ENCODE results near the gene OR3A3.
"Not testable (repeated sequence)": the region's sequence is repeated elsewhere in the genome, so short reads cannot be mapped to it uniquely, and the experiment has no call there.

OR3A3 gene

DNA sequence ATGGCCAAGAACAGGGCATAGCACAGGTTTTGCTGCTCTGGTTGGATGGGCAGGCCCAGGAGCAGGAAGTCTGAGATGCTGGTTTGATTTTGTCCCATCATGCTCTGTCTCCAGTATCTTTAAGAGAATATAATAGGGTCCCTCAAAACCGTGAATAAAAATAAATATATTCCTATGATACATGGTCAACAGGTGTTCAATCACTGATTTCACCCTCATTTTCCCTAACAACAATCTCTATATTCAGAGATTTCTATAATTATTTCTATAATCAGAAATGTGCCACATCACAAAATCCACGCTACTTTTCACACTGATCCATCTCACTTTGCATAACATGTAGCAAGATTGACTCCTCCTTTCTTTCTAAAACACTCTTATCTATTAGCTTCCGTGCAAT is 22.6 kb downstream of the OR3A3 start, which contains the start of gene OR1E2:
TSS of gene OR1E2 (minus strand) at position 101 of the 400 bp plus-strand sequence. CDS start at position 101, 0 bp downstream.
- TF ChIP-seq, protein P1, sequence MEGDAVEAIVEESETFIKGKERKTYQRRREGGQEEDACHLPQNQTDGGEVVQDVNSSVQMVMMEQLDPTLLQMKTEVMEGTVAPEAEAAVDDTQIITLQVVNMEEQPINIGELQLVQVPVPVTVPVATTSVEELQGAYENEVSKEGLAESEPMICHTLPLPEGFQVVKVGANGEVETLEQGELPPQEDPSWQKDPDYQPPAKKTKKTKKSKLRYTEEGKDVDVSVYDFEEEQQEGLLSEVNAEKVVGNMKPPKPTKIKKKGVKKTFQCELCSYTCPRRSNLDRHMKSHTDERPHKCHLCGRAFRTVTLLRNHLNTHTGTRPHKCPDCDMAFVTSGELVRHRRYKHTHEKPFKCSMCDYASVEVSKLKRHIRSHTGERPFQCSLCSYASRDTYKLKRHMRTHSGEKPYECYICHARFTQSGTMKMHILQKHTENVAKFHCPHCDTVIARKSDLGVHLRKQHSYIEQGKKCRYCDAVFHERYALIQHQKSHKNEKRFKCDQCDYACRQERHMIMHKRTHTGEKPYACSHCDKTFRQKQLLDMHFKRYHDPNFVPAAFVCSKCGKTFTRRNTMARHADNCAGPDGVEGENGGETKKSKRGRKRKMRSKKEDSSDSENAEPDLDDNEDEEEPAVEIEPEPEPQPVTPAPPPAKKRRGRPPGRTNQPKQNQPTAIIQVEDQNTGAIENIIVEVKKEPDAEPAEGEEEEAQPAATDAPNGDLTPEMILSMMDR (IDR thresholded peaks at IDR 0.05; ENCODE audit: low read depth, low read length) = no peak
- Histone ChIP-seq H3K36me3 (no peaks in the 10 kb centered on the region), H3K27ac (no peak within 1 kb of the TSS), H3K27me3 (ENCODE audit: insufficient read depth, low read depth, severe bottlenecking) (no peaks in the 10 kb centered on the region), H3K9me3 (ENCODE audit: severe bottlenecking) (no peaks in the 10 kb centered on the region), H3K4me3 (ENCODE audit: low read depth, low read length) (no peak within 1 kb of the TSS)
- DNase-seq = no peak

DNA sequence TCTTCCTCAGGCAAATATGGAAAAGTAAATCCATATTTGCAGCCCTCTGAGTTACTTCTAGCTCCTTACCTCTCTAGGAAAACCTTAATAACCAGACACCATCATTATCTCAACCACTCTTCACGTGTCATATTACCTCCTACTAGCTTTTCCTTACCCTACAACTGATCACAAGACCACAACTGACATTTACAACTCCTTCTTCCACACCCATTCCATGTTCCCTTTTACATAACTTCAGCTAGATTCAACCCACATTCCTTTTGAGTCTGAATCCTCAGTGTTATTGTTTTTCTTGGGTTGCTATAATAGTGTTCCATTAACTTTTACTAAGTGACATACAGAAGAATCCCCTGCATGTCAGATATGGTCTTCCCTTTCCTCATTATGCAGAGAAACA is 27.2 kb downstream of the OR3A3 start:
- TF ChIP-seq, protein P1 (IDR thresholded peaks at IDR 0.05; ENCODE audit: low read depth, low read length) = no peak
- Histone ChIP-seq H3K4me3 (ENCODE audit: low read depth, low read length) (no peak overlapping the region), H3K27me3 (ENCODE audit: insufficient read depth, low read depth, severe bottlenecking) (no peaks in the 10 kb centered on the region)

DNA sequence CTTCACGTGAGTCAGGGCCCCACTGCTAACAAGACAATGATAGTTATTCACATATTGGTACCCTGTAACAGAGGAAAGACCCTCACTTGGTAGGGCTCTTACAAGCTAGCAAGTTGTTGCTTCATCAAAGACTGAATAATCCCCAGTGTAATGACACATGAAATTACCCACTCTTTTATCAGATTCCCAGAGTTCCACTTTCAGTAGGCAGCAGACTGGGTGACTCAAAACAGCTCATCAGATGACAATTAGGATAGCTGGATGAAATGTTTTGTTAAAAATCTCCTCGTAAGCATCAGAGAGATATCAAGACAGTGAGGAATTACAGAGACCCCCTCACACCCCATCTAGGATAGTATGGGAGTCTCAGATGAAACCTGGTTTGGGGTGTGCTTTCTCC is 29.3 kb downstream of the OR3A3 start:
- no peak overlapping the region for H3K27ac ChIP-seq
- peaks cover 3% of the 10 kb centered on the region for H3K27me3 ChIP-seq (ENCODE audit: insufficient read depth, low read depth, severe bottlenecking)
- no peaks in the 10 kb centered on the region for H3K9me3 ChIP-seq (ENCODE audit: severe bottlenecking)
- TF ChIP-seq, protein P1 (IDR thresholded peaks at IDR 0.05; ENCODE audit: low read depth, low read length) = no peak
- no peak overlapping the region for H3K4me3 ChIP-seq (ENCODE audit: low read depth, low read length)
- no peak for DNase-seq
- no peaks in the 10 kb centered on the region for H3K36me3 ChIP-seq

More for the DNA sequence above, 27.2 kb downstream of the OR3A3 start:
- Histone ChIP-seq H3K27ac (no peak overlapping the region), H3K36me3 (no peaks in the 10 kb centered on the region), H3K9me3 (ENCODE audit: severe bottlenecking) (no peaks in the 10 kb centered on the region)
- DNase-seq = no peak

DNA sequence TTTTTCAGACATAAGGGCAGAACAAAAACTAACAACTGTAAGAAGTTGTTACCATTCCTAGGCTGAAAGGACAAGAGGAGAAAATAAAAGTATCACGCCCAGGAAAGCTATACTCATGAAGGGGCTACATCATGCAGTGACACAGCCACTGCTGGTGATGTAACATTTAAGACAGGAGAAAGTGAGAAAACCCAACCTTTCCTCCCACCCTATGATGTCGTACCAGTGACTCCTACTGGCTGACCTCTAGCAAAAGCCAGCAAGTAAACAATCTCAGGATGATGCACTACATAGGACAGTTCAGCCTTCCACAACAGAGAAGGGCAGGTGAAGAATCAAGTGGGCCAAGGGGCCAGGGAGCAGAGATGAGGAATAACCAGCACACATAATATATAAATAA is 36.5 kb downstream of the OR3A3 start:
- Histone ChIP-seq H3K9me3 (ENCODE audit: severe bottlenecking) (no peaks in the 10 kb centered on the region), H3K36me3 (no peaks in the 10 kb centered on the region), H3K4me3 (ENCODE audit: low read depth, low read length) (no peak overlapping the region), H3K27me3 (ENCODE audit: insufficient read depth, low read depth, severe bottlenecking) (peaks cover 3% of the 10 kb centered on the region), H3K27ac (no peak overlapping the region)
- DNase-seq = peak; percentile 15
- TF ChIP-seq, protein P1 (IDR thresholded peaks at IDR 0.05; ENCODE audit: low read depth, low read length) = peak; percentile 56

DNA sequence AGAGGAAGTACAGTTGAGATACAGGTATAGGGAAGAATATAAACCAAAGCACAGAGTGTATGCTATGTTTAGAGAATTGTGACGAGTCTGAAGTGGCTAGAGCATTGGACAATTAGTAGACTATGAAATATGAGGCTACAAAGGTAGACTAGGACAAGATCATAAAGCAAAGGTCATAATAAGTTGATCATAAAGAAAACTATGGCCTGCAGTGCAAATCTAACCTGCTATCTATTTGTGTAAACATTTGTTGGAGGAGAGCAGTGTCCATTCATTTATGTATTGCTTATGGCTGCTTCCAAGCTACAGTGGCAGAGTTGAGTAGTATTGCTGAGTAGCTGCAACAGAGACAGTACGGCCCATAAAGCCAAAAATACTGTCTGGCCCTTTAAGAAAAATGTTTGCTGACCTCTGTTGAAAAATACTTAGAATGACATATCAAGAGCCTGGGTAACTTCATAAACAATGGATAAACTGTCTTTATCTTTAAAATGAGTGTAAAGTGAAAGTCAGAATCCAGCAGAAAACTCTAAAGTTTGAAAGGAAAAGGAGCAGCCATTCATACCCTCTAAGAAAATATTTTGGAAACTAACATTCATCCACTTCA is 37.0 kb downstream of the OR3A3 start:
- TF ChIP-seq, protein P1 (IDR thresholded peaks at IDR 0.05; ENCODE audit: low read depth, low read length) = no peak
- H3K27me3 ChIP-seq (ENCODE audit: insufficient read depth, low read depth, severe bottlenecking) = peaks cover 3% of the 10 kb centered on the region
- DNase-seq = no peak

DNA sequence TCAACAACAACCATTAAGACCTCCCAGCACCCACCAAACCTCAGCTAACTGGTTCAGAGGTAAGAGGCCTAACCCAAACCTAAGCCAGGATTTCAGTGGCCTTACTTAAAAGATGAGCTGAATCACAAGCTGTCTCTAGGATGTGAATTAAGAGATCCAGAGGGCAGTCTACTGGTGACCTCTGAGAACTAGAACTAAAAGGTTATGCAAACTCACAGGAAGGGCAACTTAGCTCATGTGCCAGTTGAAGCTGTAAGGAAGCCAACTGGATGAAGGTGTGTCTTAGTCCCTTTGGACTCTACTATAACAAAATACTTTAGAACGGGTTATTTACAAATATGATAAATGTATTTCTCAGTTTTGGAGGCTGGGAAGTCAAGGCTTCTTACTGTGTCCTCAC is 55.2 kb downstream of the OR3A3 start:
- H3K27ac ChIP-seq; H3K4me3 ChIP-seq (ENCODE audit: low read depth, low read length); H3K27me3 ChIP-seq (ENCODE audit: insufficient read depth, low read depth, severe bottlenecking); H3K36me3 ChIP-seq; H3K9me3 ChIP-seq (ENCODE audit: severe bottlenecking): not testable (repeated sequence)
- peak; percentile 21 for DNase-seq

More for the DNA sequence above, 37.0 kb downstream of the OR3A3 start:
- no peak overlapping the region for H3K27ac ChIP-seq
- no peaks in the 10 kb centered on the region for H3K9me3 ChIP-seq (ENCODE audit: severe bottlenecking)
- H3K4me3 ChIP-seq (ENCODE audit: low read depth, low read length) = no peak overlapping the region
- no peaks in the 10 kb centered on the region for H3K36me3 ChIP-seq

Measured in WERI-Rb-1 (cell line).